ENCODE results near the gene TCAIM. TPM values are rescaled to one million over a fixed set of nuclear protein-coding genes. Genes with fewer than 3 reads are reported as not detected.

Gene TCAIM
- total and polyA plus RNA-seq, 11 donors, result 17.0 to 45.0 (median 31.4) TPM

DNA sequence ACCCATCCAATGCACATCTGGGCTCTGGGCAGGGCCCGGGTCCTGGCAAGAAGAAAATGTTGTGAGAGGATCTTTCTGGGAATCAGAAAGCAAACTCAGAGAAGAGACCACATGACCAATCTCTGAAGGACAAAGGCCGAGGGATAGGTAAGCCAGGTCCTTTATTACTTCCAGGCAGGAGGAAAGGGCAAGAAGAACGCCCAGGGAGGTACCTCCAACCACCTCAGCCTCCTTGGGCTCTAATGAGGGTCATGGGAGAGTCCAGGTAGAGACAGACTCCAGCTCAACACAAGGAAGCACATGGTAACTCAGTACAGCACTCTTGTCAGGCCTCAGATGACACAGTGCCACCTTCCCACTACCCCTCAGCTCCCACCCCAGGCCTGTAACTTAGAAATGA is 112.9 kb downstream of the TCAIM start:
- ATAC-seq, result no peak
- H3K27ac ChIP-seq, result no peak overlapping the region
- DNase-seq, result no peak
- 89 to 97% (median 95%) methylated on average over 3 of the region's 3 CpGs for WGBS, 4 donors
- H3K4me3 ChIP-seq, result no peak overlapping the region
- H3K4me1 ChIP-seq, result no peaks in the 10 kb centered on the region
- peaks cover 0 to 4% (median 0%) of the 10 kb centered on the region in 12 donors for H3K9me3 ChIP-seq
- H3K36me3 ChIP-seq, result peaks cover 4 to 99% (median 94%) of the 10 kb centered on the region in 9 donors
- TF ChIP-seq POLR2A (IDR thresholded peaks at IDR 0.05), result no peak
- TF ChIP-seq, protein P1, sequence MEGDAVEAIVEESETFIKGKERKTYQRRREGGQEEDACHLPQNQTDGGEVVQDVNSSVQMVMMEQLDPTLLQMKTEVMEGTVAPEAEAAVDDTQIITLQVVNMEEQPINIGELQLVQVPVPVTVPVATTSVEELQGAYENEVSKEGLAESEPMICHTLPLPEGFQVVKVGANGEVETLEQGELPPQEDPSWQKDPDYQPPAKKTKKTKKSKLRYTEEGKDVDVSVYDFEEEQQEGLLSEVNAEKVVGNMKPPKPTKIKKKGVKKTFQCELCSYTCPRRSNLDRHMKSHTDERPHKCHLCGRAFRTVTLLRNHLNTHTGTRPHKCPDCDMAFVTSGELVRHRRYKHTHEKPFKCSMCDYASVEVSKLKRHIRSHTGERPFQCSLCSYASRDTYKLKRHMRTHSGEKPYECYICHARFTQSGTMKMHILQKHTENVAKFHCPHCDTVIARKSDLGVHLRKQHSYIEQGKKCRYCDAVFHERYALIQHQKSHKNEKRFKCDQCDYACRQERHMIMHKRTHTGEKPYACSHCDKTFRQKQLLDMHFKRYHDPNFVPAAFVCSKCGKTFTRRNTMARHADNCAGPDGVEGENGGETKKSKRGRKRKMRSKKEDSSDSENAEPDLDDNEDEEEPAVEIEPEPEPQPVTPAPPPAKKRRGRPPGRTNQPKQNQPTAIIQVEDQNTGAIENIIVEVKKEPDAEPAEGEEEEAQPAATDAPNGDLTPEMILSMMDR (IDR thresholded peaks at IDR 0.05), result no peak
- H3K27me3 ChIP-seq, result no peaks in the 10 kb centered on the region
- intact Hi-C loops (cut with DNase I), result no loop called here

DNA sequence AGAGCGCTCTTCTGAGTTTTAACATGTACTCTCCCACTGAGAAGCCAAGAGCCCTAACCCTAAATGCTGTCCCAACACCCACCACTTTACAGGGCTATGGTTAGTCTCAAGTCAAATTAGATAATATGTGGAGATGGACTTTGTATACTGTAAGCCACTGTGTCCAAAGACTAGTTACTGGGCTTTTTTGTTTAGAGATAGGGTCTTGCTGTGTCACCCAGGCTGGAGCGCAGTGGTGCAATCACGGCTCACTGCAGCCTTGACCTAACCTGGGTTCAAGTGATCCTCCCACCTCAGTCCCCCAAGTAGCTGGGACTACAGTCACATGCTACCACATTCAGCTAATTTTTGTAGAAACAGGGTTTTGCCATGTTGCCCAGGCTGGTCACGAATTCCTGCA is 115.7 kb downstream of the TCAIM start:
- Histone ChIP-seq H3K27me3 (no peaks in the 10 kb centered on the region), H3K27ac (no peak overlapping the region), H3K4me3 (no peak overlapping the region), H3K36me3 (peaks cover 0 to 97% (median 87%) of the 10 kb centered on the region in 9 donors), H3K9me3 (no peaks in the 10 kb centered on the region), H3K4me1 (no peaks in the 10 kb centered on the region)
- 75 to 99% (median 97%) methylated on average over 4 of the region's 4 CpGs for WGBS, 4 donors
- TF ChIP-seq, protein P1 (IDR thresholded peaks at IDR 0.05), result no peak
- no peak for TF ChIP-seq POLR2A (IDR thresholded peaks at IDR 0.05)
- ATAC-seq (no peak), DNase-seq (no peak)
- intact Hi-C loops (cut with DNase I), result no loop called here

DNA sequence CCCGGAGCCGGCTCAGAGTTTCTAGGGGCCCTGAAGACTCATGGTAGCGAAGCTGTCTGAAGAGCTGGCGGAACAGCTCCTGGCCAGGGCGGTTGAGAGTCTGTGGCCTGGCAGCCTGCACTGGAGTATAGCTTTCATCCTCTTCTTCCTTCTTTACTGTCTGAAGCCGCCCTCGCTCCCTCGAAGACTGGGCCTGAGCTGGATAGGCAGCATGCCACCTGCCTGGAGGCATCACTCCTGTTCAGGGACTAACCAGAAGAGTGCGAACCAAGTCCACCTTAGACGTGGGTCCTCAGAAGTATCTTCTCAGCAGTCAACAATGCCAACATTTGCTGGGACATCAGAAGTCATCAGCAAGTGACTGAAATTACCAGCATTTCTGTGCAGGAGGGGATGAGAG is 116.8 kb downstream of the TCAIM start:
- no peaks in the 10 kb centered on the region for H3K4me1 ChIP-seq
- H3K27me3 ChIP-seq, result no peaks in the 10 kb centered on the region
- H3K27ac ChIP-seq, result no peak overlapping the region
- H3K4me3 ChIP-seq, result no peak overlapping the region
- peaks cover 0 to 91% (median 76%) of the 10 kb centered on the region in 9 donors for H3K36me3 ChIP-seq
- ATAC-seq (no peak), DNase-seq (no peak)
- TF ChIP-seq, protein P1 (IDR thresholded peaks at IDR 0.05), result no peak
- TF ChIP-seq POLR2A (IDR thresholded peaks at IDR 0.05), result no peak
- H3K9me3 ChIP-seq, result peaks cover 0 to 10% (median 2%) of the 10 kb centered on the region in 12 donors
- intact Hi-C loops (cut with DNase I), result no loop called here
- WGBS, 4 donors, result 95 to 100% (median 95%) methylated on average over 7 to 10 of the region's 10 CpGs

Other genes starting within 250 kb of the TCAIM start
- not detected for gene TOPAZ1, start 96.9 kb upstream of the TCAIM start, total RNA-seq
- gene TOPAZ1, start 96.9 kb upstream of the TCAIM start, polyA plus RNA-seq, result not detected
- 10 to 100 TPM in 7 of 9 donors, 1 to 10 TPM in 2; 5.7 to 19.9 (median 12.3) TPM for gene ZNF445, start 138.9 kb downstream of the TCAIM start, total RNA-seq
- 1 to 10 TPM; 4.9 to 5.4 TPM for gene ZNF445, start 138.9 kb downstream of the TCAIM start, polyA plus RNA-seq
- gene ZKSCAN7, start 216.4 kb downstream of the TCAIM start, total RNA-seq, result 1 to 10 TPM; 1.2 to 3.7 (median 2.3) TPM
- gene ZKSCAN7, start 216.4 kb downstream of the TCAIM start, polyA plus RNA-seq, result 1 to 10 TPM; 1.3 to 2.1 TPM
- gene ZNF660, start 246.2 kb downstream of the TCAIM start, total RNA-seq, result 1 to 10 TPM in 6 of 9 donors, under 1 TPM in 3; 0.28 to 2.2 (median 1.3) TPM
- gene ZNF660, start 246.2 kb downstream of the TCAIM start, polyA plus RNA-seq, result under 1 TPM; 0.49 to 0.53 TPM